GM03348 (cell line): ENCODE results near the gene ANO7.
A peak's percentile ranks its signal among the peaks of the same experiment; 100 is the strongest.

Experiments
- DNase-seq: peaks from one replicate; pipeline ENCODE4 v3.0.0; 2012; ENCODE audit warnings: low spot score

The ANO7 gene

DNA sequence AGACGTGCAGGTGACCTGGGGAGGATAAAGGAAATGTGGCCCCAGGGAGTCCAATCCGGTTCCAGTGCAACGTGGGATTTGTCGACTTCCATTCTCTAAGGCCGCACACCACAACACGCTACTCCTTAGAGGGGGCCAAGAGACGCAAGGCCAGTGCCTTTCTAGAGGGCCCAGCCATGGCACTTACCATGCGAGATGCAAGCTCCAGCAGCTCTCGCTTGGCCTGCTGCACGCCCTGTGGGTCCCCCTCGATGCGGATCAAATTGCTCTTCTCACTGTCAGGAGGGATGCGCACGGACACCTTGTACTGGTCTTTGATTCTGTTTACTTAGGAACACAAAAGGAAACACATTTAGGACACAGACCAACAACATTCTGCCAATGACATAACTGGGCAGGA lies 61.2 kb downstream of the ANO7 start:
- no peak for DNase-seq

DNA sequence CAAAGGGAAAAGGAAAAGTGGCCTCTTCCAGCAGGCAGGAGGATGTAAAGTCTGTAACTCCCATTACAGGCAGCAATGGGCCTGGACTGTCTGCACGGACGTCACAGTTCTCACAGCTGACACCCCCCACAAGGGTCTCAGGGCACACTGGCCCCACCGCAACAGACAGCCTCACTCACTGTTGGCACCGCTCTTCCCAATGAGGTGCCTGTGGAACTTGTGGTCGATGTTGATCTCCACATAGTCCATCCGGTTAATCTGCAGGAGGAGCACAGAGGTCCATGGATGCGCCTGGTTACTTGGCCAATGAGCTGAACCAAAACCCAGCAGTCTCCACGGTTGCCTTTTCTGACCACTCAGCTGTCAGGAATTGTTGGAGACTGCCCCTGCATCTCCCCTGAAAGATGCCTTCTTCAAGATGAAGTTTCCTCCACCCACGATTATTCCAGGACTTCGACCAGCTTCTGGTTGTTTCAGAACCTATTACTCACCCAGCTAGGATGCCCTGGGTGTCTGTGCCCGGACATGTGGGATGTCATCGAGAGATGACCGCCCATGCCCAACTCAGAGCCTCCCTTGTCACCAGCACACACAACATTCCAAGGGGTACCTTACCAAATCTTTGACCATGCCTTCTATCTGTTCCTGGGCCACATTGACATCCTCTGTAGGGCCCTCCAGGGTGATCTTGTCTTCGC lies 64.5 kb downstream of the ANO7 start:
- no peak for DNase-seq

DNA sequence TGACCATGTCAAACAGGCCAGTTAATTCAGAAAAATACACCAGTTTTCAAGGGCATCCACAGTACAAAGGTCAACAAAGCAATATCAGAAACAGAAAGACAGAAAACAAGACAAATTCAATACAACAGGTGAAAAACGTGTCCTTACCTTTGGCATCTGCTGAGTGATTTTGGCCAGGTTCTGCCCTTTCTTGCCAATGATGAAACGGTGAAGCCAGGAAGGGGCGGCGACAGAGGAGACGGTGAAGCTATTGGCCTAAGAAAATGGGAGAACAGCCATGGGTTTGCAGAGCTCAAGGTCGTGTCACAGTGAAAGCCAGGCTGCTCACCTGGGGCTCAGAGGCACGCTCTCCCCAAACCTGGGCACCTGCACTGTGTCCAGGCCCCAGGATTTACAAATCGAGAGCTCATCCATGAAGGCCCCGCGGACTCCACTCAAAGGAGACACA lies 66.5 kb downstream of the ANO7 start:
- no peak for DNase-seq

DNA sequence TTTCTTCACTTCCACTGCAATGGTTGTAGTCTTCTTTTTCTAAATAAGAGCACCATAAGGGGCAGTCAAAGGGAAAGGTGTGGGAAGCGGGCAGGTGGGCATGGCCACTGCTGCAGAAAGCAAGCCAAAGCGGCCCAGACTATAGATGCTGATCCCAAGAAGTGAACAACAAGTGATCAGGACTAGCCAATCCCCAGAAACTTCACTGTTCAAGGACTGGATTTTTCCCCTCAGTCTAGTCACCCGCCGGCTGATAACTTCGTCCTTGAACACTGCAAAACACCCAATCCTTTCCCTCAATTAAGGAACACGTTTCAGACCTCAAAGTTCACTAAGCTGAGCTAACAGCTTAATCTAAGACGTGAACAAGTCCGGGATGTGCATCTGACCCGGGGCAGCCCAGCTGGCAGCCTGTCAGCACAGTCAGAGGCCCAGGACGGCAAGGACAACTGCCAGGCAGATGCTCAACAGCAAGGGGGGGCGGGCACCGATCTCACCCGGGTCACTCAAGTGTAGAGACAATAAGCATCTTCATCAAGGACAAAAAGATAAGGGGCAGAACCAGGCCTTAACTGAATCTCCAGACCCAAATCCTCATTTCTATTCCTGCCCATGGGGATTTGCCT lies 67.2 kb downstream of the ANO7 start:
- DNase-seq = no peak

DNA sequence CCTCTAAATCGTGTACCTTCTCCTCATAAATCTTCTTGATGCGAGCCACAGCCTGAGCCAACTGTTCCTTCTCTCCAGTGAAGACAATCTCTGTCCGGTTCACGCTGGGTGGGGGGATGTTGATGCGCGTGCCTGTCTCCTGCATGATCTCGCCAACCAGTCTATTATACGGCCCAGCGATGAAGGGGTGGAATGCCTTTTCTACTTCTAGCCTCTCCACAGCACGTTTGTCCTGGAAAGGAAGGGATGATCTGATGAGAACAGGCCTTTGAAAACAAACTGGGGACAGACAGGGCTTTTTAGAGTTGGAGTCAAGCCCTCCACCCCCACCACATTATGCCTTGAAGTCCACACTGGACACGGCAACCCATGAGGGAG lies 67.7 kb downstream of the ANO7 start:
- no peak for DNase-seq

DNA sequence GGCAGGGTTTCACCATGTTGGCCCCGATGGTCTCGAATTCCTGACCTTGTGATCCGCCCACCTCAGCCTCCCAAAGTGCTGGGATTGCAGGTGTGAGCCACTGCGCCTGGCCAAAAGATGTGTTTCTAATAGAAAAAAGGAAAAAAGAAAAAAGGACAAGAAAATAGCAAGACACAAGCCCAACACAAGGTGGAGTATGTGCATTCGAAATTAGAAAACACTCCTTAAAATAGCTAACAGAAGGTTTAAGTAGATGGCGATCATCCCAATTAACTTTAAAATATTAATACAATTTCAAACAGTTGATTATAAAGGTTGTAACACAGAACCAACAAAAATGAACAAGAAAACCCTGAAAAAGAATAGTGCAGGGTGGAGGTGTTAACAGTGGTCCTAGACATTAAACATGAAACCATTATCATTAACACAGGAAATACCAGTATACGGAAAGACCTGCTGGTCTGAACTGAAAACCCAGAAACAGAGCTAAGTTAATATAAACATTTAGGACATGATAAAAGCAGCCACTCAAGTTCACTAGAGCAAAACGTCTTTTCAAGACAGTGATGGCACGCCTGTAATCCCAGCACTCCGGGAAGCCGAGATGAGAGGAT lies 69.0 kb downstream of the ANO7 start:
- no peak for DNase-seq

DNA sequence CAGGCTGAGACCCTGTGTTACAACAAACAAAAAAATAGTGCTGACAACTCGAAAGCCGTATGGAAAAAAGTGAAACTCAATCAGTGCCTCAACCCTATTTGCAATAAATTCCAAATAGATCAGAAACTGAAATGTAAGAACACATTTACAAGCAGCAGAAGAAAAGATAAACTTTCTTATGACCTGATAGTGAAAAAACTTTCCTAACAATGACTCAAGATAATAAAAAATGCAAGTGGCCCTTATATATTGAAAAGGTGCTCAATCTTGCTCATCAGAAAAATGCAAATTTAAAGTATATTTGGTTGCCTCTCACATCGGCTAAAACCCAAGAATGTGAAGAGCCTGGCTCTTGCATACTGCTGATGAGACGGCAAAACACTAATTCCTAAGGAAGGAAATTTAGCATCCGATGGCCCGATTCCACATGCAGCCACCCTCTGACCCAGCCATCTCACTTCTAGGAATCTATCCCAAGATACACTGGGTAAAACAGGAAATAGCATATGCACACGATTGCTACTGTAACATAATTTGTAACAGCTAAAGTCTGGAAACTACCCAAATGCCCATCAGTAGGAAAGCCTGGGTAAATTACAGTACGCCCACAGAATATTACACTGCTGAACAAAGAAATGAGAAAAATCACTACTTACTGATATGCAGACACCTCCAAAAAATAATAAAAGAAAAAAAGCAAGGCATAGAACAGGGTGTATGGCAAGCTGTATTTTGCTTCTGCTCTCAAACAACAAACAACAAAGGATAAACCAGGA lies 70.2 kb downstream of the ANO7 start:
- DNase-seq = no peak

DNA sequence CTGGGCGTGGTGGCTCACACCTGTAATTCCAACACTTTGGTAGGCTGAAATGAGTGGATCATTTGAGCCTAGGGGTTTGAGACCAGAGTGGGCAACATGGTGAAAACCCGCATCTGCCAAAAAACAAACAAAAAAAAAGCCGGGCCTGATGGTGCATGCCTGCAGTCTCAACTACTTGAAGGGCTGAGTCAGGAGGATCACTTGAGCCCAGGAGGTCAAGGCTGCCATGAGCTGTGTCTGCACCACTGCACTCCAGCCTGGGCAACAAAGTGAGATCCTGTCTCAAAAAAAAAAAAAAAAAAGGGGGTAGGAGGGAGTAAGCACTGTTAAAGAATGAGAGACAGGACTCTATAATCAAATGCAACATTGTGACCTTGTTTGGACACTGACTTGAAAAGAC lies 72.4 kb downstream of the ANO7 start:
- DNase-seq = no peak

DNA sequence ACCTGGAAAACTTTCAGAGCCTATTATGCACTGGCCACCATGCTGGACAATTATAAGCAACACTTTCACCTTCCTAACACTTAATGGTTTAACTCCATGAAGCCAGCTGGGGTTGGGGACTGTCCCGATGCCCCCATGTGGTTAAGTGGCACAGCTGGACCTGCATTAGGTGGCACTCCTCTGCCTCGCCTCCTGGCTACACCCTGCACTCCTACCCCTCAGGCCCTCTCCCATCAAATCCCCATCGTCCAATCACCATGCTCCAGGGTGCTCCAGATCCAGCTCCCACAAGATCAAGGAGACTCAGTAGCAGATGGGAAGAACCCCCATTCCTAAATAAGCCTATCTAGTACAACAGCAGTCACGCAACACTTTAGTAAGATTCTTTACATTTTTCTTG lies 73.2 kb downstream of the ANO7 start:
- no peak for DNase-seq

DNA sequence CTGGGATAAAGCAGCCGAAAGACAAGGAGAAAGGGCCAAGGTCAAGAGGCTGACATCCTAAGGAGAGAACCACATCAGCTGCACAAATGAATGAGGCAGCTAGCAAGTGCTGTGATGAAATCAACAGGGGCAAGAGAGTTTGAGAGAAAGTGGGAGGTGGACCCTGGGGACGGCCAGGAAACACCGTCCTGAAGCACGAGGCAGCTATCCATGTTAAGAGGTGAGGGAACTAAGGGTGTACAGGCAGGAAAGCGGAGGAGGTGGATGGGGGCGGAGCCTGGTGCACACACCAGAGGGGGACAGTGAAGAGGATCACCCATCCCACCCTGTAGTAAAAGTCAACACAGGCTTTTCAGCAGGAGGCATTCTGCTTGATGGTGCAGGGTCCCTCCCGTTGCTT lies 74.6 kb downstream of the ANO7 start:
- DNase-seq = no peak

DNA sequence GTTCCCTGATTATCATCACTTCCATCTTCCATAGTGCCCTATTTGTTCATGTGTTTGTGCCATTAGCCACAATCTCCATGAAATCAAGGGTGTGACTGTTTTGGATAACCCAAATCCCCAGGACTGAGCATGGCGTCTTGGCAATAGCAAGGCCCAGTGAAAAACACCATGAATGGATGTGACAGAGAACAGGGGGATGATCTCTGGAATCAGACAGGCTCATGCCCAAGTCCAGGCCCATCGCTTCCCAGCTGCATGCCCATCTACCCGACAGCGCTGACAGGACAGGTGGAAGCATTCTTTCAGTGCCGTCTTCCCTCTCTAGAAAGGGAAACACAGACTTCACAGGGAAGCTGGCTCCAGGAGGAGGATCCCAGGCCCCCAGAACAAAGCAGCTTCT lies 77.0 kb downstream of the ANO7 start:
- no peak for DNase-seq

DNA sequence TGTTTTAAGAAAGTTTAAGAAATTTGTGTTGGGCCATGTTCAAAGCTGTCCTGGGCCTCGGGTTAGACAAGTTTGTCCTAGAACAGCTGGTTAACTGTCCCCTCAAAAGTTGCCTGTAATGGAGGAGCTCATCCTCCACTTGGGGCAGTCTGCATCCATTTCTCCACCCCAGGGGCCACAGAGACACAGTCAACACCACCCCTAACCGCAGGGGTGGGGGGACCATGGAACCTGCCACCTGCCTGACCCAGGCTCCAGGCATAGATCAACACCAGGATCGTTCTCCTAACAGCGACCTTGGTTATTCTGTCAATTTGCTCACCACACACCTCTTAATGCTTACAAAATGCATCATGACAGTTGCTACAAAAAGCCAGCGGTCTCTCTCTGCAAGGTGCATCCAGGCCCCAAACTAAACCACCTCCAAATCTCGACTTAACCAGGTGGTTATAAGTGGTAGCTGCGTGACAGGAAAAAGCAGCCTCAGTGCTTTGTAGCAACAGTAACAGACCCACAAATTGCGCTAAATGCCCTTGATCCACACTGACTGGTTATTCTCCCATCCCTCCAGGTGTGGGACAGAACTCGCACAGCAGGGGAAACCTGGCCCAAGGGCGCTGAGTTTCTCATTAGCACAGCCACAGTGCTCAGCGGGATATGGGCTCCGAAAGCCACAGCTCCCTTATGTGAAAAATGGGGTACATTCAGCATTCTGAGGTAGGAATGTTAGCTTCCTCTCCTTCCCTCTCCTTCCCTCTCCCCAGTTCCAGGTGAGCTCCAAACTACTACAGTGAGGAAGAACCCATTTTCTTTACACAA lies 79.0 kb downstream of the ANO7 start:
- no peak for DNase-seq

DNA sequence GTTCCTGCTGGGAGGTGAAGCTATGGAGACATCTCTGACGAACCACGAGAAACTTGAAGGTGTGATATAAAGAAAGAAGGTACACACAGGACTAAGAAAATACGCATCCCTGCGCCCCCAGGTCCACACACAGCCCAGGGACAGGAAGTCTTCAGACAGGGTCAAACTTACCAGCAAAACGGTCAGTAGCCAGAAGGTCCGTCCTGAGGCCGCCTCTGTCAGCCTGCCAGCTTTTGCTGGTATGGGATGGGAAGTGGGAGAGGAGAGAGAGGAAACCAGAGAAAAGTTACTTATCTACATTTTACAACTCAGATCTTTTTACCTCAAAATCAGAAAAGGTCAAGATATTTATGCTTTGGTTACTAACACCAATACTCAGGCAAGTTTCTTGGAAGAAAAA lies 79.8 kb downstream of the ANO7 start:
- DNase-seq = no peak

DNA sequence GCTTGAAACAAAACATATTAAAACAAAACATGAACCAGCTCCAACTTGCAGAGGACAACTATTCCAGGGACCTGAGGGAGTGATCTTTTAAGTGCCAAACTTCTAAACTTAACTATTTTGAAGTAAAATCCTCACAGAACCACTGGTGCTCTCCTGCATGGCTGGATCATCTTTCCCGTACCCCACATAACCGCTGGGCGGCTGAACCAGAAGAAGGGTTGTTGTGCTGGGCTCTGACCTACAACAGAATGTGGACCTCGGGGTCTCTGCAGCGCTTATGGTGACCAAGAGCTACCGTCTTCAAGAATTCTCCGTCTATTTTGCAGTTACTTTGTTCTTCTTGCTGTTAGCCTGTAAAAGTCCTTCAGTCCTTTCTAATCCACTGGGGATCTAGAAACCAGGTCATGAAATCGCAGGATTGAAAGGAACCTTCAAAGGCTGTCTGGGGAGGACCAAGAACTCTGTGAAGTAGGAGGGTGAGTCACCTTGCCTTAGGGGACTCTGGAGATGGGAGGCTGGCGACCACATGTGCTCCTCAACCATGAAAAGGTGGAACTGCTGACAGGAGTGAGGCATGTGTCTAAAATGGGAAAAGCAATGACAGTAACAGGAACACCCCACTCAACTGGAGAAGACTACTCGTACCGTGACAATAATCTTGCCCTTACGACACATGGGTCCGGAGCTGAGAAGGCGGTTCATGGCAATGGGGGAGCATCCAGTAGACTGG lies 80.4 kb downstream of the ANO7 start:
- DNase-seq = peak; percentile 54

DNA sequence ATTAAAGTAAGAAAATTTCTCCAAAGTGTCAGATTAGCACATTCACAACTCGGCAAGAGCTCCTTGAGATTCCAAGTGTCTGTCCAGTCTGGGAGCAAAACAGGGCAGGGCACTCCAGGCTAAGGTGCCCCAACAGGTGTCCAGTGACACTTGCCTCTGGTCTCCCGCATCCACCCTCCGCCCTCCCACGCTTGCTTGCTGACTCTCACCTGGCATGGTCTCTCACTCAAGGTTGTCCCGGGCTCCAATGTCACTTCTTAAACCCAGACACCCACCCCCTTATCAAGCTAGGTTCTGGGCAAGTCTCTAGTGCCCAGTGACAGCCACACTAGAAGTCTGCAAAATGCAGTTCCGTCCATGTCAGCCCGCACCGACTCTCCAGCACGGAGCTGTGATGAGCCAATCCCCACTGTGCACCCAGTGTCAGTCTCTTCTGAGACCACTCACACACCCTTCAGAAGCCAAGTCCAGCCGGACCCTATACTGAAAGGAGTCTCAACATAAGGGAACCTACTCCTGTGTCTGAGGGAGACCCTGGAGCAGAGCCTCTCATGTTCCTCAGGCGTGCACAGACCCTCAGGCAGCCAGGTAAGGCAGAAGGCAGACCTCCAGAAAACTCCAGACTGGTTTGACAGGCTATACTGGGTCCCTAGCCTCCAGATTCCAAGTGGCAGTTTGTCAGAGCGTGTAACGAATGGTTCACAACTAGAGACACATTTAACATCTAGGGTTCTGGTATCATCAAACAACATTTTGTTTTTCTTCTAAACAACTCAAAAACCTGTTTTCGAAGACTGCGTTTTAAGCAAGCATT lies 81.4 kb downstream of the ANO7 start:
- no peak for DNase-seq

DNA sequence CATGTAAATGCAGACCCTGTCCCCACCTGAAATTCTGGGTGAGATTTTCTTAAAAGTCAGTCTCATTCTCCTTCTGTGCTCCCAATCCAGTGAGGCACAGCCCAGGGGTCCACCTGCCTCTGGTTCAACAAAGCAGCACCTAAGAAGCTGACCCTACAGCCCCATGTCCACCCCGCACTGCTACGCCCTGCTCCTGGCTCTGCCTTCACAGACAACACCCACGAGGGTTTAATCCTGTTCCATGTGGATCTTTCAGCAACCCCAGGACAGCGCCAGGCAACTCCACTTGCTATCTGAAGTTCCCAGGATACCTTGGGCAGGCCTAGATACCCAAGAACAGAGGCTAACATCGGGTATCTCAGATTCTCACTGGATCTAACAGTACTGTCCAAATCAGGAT lies 82.1 kb downstream of the ANO7 start:
- no peak for DNase-seq

DNA sequence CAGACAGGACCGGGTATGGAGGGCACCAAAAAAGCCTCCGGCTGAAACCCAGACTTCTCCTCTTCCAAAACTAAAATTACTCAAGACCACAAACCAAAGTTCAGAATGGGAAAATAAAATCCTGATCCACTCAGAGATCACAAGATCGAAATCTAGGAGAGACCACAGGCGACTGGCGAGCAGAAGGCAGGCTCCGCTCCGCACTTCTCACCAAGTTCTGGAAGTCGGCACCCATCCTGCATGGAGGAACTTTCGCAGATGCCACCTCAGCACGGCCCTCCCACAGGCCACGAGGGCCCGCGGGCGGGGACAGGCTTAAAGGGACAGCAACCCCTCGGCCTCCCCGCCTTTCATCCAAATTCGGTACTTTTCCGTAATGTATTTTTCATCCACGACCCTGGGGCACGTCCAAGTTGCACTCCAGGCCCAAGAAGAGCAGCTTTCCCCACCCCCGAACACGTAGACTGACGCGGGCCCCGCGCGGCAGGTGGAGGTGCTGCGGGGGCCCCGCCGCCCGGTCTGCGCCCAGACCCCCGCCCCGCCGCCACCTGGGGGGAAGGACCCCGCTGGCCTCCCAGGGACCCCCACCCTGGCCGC lies 83.3 kb downstream of the ANO7 start:
- peak; percentile 92 for DNase-seq

DNA sequence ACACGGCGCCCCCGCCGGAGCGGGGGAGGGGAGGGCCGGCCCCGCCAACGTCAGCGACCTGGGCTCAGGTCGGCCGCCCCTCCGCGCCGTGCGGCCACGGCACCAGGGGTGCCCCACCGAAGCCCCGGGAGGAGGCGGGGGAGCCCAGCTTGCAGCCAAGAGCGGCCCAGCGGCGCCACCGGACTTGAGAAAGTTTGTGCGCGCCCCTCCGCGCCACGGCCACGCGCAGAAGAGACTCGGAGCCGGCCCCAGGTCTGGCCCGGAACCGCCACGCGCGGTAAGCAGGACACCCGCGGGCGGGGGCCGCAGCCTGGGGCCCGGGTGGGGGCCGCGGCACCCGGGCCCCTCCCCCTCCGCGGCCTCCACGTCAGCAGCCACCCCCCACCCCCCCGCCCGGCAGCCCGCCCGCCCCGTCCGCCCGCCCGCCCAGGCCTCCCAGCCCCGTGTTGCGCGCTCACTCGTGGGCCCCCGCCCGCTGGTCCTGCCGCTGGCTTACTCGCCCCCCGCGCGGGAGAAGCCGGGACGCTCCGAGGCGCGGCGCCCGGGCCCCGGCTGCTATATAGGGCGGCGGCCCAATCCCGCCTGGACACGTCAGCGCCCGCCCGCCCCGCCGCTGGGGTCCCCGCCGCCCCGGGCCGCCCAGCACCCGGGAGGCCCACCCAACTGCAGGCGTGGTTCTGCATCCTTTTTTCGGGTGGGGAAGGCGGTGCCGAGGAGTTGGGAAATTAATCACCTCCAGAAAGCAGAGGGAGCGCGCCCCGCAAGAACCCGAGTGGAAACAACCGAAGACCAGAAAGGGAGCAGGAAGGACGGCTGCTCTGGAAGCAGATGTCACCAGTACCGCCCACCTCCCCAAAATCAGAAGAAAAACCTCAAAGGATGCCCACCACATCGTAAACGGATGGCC lies 84.1 kb downstream of the ANO7 start:
- peak; percentile 97 for DNase-seq
